Activated CD8-positive, alpha-beta memory T cell treated with anti-CD3 and anti-CD28 coated beads, Interleukin-2, amount 50 U/mL, for 24 hours (primary cell): ENCODE measurements around the gene LRMDA.

Experiments used
- DNase-seq: peaks from one replicate; pipeline ENCODE4 v3.0.0-alpha.2; 2020; ENCODE audit errors: extremely low read depth

The LRMDA gene

DNA sequence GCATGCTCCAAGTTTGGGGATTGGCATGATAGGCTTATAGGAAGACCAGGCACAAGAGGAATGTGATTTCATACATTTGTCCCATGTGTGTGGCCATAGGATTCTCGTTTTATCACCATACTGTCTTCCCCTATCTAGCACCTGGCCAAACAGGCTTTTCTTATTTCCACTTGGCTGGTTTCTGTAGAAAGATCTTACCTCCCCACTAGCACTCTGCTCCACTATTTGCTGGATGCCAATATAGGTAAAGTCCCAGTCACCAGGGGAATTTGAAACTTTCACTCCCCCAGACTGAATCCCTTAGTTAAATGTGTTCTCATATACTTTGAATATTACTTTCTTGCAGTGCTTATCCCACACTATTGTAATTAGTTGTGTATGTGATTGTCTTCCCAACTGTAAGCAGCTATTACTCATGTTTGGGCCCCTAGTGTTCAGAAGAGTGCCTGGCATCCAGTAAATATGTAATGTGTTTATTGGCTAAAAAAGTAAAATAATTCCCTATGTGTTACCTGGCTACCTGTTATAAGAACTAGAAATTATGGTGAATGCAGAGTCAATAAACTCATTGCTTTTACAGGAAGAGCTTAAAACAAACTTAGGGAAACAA is 109.0 kb downstream of the LRMDA start:
- DNase-seq = no peak

- no peak for DNase-seq
These were observed 109.6 kb downstream of the LRMDA start for GRCh38 chr10:75540981-75541380.

DNA sequence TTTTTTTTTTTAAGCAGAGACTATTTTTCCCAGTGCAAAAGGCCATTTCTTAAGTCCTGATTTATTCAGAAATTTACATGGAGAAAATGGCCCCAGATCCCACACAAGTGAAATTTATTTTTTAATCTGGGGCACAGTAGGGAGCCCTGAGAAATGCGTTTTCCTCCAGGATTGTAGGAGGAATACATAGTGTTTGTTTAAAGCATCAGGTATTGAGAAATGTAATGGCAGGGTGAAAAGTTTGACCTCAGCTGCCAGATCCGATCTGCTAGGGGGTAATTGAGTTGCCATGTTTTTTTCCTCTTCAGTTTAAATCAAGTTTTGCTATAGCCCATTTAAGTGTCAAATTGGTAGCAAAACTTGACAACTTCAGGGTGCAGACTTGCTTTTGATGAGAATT is 110.0 kb downstream of the LRMDA start:
- no peak for DNase-seq

GRCh38 chr10:75542084-75542483 is 110.7 kb downstream of the LRMDA start:
- DNase-seq = no peak

DNA sequence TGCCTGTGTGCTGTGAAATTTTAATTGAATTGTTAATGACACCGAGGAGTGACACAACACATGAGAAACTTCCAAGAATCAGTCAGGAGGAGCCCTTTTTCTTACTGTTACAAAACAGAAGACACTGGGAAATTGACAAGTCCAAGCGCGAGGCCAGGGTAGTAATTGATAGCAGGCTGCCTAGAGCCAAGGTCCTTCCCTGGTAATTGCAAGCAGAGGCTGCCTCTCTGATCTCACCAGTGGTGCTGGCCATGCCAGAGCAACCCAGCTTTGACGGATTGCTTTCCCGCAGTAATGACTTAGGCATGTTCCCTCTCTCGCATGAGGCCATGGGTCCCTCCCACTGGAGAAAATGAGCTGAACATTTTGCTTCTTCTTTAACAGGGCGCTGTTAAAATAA is 111.5 kb downstream of the LRMDA start:
- DNase-seq = no peak

DNA sequence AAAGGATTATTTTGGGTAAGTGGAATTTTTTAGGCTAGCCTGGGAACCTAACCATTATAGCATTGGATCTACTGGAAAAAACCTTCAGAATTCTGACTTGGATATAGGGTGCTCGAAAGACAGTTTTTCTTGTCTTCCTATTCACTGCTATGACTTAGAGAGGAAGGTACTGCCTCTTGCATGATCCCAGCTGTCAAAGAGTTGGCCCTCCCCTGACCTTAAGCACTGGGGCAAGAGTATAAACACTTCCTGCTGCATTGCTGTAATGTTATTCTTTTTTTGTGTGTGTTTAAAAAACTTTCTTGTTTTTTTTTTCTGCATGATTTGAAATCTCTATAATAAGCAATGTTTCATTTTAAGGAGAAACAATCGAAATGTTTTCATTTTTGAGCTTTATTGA is 113.0 kb downstream of the LRMDA start:
- no peak for DNase-seq

GRCh38 chr10:75544993-75545706 is 113.7 kb downstream of the LRMDA start:
- DNase-seq = no peak

- DNase-seq = no peak
These were observed 114.6 kb downstream of the LRMDA start for GRCh38 chr10:75546004-75546403.

GRCh38 chr10:75547391-75548298 is 116.2 kb downstream of the LRMDA start:
- DNase-seq = no peak

GRCh38 chr10:75548356-75548755 is 116.9 kb downstream of the LRMDA start:
- no peak for DNase-seq

DNA sequence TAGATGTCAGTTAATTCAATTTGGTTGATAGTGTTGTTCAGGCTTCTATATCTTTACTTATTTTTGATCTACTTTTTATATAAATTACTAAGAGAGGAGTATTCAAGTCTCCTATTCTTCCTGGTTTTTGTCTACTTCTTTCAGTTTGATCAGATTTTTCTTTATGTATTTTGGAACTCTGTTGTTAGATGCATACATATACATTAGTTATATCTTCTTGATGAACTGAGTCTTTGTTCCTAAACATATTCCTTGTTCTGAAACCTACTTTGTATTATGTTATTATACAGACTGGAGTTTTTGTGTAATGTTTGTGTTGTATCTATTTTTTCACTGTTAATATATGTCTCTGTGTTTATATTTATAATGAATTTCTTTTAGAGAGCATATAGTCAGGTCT is 118.8 kb downstream of the LRMDA start:
- no peak for DNase-seq

DNA sequence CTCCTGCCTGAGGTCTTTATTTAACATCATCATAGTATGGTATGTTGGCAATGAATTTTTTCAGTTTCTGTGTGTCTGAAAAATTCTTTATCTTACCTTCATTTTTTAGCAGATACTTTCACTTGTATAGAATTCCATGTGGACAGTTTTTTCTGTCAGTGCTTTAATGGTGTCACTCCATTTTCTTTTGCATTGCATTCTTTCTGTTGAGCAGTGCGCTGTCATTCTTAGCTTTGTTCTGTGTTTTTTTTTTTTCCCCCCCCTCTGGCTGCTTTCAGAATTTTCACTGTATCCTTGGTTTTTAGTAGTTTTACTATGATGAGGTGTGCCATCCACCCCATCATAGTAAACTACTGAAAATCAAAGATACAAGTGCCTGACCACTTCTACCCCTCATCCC is 120.7 kb downstream of the LRMDA start:
- DNase-seq = no peak

- DNase-seq = no peak
These were observed 122.1 kb downstream of the LRMDA start for GRCh38 chr10:75553550-75553949.

DNA sequence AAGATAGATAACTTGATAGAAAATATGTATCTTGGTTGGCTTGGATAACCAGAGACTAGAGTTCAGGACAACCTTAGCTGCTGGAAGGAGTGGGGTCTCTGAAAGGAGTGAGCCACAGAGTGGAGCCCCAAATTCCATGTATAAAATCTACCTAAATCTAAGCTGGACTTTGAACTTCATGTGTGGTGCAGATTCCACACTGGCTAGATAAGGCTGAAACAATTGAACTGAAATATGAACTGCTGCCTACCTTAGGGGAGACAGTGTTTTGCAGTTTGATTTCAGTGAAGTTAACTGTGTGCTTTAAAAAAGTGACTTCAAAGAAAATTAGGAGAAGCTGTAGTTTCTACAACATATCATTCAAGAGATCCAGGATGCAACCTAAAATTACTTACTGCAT is 123.9 kb downstream of the LRMDA start:
- DNase-seq = no peak

- DNase-seq = no peak
These were observed 124.9 kb downstream of the LRMDA start for GRCh38 chr10:75556320-75556719.

DNA sequence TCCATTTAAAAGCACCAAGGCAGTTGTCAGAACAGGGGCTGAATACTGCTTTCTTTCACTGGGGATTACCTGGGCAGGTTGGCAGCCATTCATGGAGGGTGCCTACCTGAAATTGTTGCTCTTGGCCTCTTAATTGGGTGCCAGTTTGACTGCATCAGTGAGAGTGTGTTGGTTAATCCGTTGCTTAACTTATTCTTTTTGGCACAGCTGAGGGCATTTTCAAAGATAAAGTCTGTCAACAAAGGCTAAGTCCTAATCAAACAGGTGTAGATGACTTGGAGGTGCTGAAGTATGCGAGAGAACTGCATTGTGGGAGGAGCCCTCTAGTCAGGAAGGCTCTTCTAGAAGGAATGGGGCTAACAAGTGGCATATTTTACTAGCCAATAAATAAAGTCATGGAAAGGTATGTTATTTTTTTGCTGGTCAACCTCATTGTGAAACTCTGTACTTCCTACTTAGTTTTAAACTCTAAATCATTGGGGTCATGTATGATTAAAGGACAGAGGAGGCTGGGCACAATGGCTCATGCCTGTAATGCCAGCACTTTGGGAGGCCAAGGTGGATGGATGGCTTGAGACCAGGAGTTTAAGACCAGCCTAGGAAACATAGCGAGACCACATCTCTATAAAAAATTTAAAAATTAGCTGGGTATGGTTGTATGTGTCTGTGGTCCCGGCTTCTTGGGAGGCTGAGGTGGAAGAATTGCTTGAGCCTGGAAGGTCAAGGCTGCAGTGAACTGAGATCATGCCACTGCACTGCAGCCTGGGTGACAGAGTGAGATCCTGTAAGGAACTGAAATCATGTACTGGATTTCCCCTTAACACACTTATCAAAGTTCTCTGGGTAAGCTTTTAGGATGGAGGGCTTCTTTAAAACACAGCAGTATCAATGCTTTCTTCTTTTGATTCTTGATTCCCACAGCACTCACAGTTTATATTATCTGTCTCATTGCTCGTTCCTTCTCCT is 134.1 kb downstream of the LRMDA start:
- no peak for DNase-seq

DNA sequence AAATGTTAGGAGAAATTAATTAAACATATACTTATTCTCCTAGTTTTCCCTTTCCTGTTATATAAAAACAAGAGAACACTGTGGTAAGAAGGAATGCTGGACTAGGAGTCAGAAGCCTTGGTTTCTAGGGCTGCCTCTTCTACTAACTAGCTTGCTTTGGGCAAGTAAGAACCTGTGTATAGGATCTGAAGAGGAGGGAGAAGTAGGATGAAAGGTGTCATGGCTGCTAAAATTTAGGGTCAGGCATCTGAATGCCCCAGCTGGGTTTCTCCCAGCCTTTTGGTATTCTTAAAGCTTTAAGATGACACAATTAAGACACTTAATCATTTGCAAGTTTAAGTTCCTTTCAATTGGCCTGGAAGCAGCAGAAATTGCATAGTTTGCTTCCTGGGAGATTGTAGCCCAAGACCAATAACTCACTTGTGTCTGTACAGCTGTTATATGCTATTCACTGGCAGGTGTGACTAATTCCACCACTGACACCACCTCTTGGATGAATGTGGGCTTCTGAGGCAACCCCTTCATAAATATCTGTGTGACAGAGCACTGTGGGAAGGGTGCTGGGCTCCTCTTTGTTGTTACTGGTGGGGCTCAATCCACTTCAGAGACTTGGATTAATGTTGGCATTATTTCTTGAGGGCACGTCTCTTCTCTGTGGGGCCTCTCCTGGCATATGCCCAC is 137.2 kb downstream of the LRMDA start:
- DNase-seq = no peak

GRCh38 chr10:75569506-75569905 is 138.1 kb downstream of the LRMDA start:
- no peak for DNase-seq

DNA sequence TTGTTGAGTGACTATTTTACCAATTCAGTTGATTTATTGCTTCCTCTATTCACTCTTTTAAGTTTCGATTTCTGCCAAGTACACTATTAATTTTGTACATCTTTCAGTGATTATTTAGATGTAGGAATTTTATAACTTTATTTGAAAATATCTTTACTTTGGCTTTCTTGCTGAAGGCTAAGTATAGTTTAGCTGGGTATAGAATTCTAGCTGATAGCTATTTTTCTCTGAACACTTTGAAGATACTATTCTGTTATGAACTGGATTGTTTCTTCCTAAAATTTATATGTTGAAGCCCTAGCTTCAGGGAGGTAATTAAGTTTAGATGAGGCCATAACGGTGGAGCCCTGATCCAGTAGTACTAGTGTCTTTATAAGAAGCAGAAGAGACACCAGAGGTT is 141.1 kb downstream of the LRMDA start:
- no peak for DNase-seq

DNA sequence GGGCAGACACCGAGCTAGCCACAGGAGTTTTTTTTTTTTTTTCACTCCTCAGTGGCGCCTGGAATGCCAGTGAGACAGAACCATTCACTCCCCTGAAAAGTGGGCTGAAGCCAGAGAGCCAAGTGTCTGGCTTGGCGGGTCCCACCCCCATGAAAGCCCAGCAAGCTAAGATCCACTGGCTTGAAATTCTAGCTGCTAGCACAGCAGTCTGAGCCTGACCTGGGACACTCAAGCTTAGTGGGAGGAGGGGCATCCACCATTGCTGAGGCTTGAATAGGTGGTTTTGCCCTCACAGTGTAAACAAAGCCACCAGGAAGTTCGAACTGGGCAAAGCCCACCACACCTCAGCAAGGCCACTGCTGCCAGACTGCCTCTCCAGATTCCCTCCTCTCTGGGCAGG is 144.5 kb downstream of the LRMDA start:
- DNase-seq = no peak

GRCh38 chr10:75582102-75582501 is 150.7 kb downstream of the LRMDA start:
- no peak for DNase-seq
